ENCODE results near the gene PDK1.

- TF ChIP-seq CTCF (IDR thresholded peaks at IDR 0.05) (no peak), POLR2A (IDR thresholded peaks at IDR 0.05) (no peak)
These were observed 40.9 kb downstream of the PDK1 start for GRCh38 chr2:172596776-172597175.
